HG02870 (cell line): ENCODE results near the gene CDK19.
"Not testable (repeated sequence)": the region's sequence is repeated elsewhere in the genome, so short reads cannot be mapped to it uniquely, and the experiment has no call there.

Experiments used
- ATAC-seq: cut with Tn5 transposase; IDR thresholded peaks from one replicate; pipeline ENCODE4 v1.9.1; 2021; ENCODE audit warnings: mild to moderate bottlenecking, moderate library complexity; ENCODE audit not compliant: unreplicated experiment

Gene CDK19

GRCh38 chr6:110760589-110760988 is 54.7 kb downstream of the CDK19 start:
- ATAC-seq, result no peak

GRCh38 chr6:110760098-110760497 is 55.2 kb downstream of the CDK19 start:
- ATAC-seq, result not testable (repeated sequence)

- ATAC-seq, result no peak
These were observed 57.3 kb downstream of the CDK19 start for GRCh38 chr6:110757926-110758325.

DNA sequence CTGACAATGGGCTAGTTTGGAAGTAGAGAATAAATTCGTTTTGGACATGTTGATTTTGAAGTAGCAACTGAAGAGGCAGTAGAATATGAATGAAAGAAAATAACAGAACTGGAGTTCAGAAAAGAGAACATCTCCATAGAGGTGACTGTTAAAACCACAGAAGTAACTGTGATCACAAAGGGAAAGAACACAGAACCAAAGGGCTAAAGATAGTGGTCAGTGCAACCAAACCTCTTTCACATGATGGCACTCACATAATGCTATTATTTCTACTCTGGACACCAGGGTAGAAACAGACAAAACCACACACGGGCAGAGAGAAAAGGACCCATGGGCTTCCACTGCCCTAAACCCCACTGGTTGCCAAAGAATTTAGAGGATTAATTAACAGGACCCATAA is 58.5 kb downstream of the CDK19 start:
- ATAC-seq, result peak; percentile 57

- no peak for ATAC-seq
These were observed 59.8 kb downstream of the CDK19 start for GRCh38 chr6:110755411-110755834.

- ATAC-seq, result not testable (repeated sequence)
These were observed 61.2 kb downstream of the CDK19 start for GRCh38 chr6:110753936-110754668.

- ATAC-seq, result no peak
These were observed 66.8 kb downstream of the CDK19 start for GRCh38 chr6:110748453-110748852.

GRCh38 chr6:110746680-110747079 is 68.6 kb downstream of the CDK19 start:
- no peak for ATAC-seq

- no peak for ATAC-seq
These were observed 70.3 kb downstream of the CDK19 start for GRCh38 chr6:110744991-110745390.

DNA sequence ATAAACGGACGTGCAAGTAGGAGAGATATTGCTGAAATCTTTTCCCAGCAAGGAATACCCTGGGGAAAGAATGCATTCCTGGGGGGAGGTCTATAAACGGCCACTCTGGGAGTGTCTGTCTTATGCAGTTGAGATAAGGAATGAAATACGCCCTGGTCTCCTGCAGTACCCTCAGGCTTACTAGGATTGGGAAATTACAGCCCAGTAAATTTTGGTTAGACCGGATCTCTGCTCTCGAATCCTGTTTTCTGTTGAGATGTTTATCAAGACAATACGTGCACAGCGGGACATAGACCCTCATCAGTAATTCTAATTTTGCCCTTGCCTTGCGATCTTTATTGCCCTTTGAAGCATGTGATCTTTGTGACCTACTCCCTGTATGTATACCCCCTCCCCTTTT is 72.7 kb downstream of the CDK19 start:
- not testable (repeated sequence) for ATAC-seq

DNA sequence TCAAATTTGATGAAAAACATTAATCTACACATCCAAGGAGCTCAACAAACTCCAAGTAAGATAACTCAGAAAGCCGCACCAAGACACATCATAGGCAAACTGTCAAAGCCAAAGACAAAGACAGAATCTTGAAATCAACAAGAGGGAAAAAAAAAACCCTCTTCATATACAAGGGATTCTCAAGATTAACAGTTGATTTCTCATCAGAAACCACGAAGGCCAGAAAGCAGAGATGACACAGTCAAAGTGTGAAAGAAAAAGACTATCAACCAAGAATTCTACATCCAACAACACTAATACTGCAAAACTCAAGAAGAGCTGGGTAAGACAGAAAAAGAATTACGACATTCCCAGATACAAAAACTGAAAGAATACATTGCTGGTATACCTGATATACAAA is 73.8 kb downstream of the CDK19 start:
- ATAC-seq, result no peak

DNA sequence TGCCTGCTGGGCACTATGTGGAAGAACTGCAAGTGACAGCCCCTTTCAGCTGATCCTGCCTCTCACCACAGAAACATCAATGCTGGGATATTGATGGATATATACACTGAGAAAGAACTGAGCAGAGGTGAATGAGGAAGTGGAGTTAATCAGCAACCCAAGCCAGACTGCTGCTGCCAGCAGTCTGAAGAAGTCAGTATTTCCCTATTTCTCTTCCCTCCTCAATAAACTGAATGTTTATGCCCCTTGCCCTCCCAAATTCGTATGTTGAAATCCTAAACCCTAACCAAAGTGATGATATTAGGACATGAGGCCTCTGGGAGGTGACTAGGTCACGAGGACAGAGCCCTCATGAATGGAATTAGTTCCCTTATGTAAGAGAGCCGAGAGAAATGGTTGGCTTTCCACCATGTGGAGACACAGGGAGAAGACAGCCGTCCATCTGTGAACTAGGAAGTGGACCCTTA is 76.3 kb downstream of the CDK19 start:
- ATAC-seq, result no peak

GRCh38 chr6:110735666-110736065 is 79.6 kb downstream of the CDK19 start:
- no peak for ATAC-seq

DNA sequence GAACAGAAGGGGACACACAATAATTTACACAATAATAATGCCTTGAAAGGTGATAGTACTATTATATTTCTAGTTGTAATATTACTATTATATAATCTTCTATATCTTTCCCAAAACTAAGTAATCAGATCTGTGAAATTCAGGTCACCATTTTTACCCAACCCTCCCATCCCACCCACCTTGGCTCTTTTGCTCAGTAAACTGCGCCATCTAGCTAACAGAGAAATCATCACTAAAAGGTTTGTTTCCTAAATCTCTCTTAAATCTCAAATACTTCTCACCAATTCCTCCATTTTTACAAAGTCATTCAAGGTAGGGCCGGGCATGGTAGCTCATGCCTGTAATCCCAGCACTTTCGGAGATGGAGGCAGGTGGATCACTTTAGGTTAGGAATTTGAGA is 83.4 kb downstream of the CDK19 start:
- no peak for ATAC-seq

DNA sequence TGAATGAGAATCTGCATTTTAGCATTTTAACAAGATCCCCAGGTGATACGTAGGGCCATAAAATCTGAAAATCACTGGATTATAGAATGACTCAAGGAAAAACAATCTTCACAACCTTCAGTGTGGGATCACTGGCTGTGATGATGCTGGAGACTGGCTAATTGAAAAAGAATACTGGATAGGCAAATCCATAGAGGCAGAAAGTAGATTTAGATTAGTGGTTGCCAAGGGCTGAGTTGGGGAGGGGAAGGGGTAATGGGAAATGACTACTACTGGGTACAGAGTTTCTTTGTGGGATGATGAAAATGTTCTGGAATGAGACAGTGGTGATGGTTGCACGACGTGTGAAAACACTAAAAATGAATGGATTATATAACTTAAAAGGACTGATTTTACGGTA is 84.1 kb downstream of the CDK19 start:
- no peak for ATAC-seq

- ATAC-seq, result peak; percentile 88
These were observed 86.8 kb downstream of the CDK19 start for GRCh38 chr6:110728501-110728900.

- no peak for ATAC-seq
These were observed 92.3 kb downstream of the CDK19 start for GRCh38 chr6:110723017-110723416.

DNA sequence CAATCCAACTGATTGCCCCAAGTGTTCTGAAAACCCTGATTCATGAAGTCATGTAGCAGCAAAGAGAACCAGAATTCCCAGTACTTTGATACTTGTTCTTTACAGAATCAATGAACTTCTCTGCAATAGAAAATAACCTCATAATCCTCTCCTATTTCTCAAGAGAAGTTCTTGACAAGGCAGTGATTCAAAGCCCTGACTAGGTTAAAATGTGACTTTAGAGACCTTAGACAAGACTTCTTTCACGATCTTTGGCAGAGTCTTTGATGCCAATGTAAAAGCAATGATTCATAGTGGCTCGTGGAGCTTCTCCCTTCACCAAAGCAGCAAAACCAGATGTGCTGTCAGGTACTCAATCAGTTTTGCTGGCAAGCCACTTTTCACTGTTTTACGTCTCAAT is 95.2 kb downstream of the CDK19 start:
- ATAC-seq, result no peak

DNA sequence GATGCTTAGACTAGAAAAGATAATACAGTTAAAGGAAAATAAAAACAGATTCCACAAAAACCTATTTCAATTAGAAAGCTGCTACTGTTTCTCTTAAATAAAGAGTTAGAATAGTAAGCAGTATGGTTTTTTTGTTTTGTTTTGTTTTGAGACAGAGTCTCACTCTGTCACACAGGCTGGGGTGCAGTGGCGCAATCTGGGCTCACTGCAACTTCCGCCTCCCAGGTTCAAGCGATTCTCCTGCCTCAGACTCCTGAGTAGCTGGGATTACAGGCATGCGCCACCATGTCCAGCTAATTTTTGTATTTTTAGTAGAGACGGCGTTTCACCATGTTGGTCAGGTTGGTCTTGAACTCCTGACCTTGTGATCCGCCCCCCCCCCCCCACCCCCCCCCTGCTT is 95.7 kb downstream of the CDK19 start:
- not testable (repeated sequence) for ATAC-seq

GRCh38 chr6:110714143-110714542 is 101.1 kb downstream of the CDK19 start:
- no peak for ATAC-seq

GRCh38 chr6:110712238-110712637 is 103.0 kb downstream of the CDK19 start:
- ATAC-seq, result no peak

- no peak for ATAC-seq
These were observed 105.2 kb downstream of the CDK19 start for GRCh38 chr6:110710115-110710514.
